Measurements from ENCODE around the gene HBG2.

GRCh38 chr11:5277807-5278382, 23.3 kb upstream of the HBG2 start:
- no peak for TF ChIP-seq CTCF (IDR thresholded peaks at IDR 0.05; ENCODE audit: insufficient read depth, low read length)
- TF ChIP-seq POLR2AphosphoS5 (IDR thresholded peaks at IDR 0.05; ENCODE audit: low read depth): no peak
- TF ChIP-seq SPI1 (IDR thresholded peaks at IDR 0.05; ENCODE audit: borderline replicate concordance, low read depth): no peak
- TF ChIP-seq REST (IDR thresholded peaks at IDR 0.05; ENCODE audit: insufficient replicate concordance, low read depth): no peak
